Posterior cingulate gyrus (tissue), 11 donors: ENCODE measurements around the gene MSH6.

ENCODE experiments used
- DNase-seq, 10 donors: peaks; one replicate each; pipeline versions ENCODE4 v3.0.0 to v3.0.0-alpha.2; 2020 to 2021; ENCODE audit warnings: mixed read lengths in 3 of 10
- intact Hi-C: fragments of 100-400 bp; cut with DNase I; formaldehyde crosslinking; loops from one replicate; pipeline ENCODE4 v1.15.1; 2023

Gene MSH6, protein sequence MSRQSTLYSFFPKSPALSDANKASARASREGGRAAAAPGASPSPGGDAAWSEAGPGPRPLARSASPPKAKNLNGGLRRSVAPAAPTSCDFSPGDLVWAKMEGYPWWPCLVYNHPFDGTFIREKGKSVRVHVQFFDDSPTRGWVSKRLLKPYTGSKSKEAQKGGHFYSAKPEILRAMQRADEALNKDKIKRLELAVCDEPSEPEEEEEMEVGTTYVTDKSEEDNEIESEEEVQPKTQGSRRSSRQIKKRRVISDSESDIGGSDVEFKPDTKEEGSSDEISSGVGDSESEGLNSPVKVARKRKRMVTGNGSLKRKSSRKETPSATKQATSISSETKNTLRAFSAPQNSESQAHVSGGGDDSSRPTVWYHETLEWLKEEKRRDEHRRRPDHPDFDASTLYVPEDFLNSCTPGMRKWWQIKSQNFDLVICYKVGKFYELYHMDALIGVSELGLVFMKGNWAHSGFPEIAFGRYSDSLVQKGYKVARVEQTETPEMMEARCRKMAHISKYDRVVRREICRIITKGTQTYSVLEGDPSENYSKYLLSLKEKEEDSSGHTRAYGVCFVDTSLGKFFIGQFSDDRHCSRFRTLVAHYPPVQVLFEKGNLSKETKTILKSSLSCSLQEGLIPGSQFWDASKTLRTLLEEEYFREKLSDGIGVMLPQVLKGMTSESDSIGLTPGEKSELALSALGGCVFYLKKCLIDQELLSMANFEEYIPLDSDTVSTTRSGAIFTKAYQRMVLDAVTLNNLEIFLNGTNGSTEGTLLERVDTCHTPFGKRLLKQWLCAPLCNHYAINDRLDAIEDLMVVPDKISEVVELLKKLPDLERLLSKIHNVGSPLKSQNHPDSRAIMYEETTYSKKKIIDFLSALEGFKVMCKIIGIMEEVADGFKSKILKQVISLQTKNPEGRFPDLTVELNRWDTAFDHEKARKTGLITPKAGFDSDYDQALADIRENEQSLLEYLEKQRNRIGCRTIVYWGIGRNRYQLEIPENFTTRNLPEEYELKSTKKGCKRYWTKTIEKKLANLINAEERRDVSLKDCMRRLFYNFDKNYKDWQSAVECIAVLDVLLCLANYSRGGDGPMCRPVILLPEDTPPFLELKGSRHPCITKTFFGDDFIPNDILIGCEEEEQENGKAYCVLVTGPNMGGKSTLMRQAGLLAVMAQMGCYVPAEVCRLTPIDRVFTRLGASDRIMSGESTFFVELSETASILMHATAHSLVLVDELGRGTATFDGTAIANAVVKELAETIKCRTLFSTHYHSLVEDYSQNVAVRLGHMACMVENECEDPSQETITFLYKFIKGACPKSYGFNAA (N-terminal part only)

DNA sequence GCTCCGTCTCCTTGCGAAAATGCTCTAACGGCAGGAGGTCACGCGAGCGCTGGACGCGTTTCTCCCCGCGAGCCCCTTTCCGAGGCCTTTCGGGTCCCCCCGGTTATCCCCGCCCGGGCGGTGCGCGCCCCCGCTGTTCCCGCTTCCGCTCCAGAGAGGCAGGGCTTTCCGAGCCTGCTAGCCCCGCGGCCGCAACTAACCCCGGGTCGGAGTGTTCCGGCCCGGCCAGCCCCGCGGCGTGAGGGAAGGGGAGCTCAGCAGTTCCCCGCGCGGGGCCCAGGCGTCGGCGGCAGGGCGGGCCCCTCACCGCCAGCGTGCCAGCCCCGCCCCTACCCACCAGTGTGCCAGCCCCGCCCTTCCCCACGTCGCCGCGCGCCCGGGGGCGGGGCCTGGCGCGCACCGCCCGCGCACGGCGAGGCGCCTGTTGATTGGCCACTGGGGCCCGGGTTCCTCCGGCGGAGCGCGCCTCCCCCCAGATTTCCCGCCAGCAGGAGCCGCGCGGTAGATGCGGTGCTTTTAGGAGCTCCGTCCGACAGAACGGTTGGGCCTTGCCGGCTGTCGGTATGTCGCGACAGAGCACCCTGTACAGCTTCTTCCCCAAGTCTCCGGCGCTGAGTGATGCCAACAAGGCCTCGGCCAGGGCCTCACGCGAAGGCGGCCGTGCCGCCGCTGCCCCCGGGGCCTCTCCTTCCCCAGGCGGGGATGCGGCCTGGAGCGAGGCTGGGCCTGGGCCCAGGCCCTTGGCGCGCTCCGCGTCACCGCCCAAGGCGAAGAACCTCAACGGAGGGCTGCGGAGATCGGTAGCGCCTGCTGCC is at the start of gene MSH6:
Gene MSH6 (plus strand): TSS at position 475 of the 815 bp plus-strand sequence. CDS start 89 bp downstream, at position 564.
- DNase-seq: peak; percentile 81 to 99 (median 90)
- intact Hi-C loops: loop anchor here (1.0 to 10.0 kb wide), 3 partner anchors 123 to 632 kb away; partner anchors contain the start of gene FBXO11

DNA sequence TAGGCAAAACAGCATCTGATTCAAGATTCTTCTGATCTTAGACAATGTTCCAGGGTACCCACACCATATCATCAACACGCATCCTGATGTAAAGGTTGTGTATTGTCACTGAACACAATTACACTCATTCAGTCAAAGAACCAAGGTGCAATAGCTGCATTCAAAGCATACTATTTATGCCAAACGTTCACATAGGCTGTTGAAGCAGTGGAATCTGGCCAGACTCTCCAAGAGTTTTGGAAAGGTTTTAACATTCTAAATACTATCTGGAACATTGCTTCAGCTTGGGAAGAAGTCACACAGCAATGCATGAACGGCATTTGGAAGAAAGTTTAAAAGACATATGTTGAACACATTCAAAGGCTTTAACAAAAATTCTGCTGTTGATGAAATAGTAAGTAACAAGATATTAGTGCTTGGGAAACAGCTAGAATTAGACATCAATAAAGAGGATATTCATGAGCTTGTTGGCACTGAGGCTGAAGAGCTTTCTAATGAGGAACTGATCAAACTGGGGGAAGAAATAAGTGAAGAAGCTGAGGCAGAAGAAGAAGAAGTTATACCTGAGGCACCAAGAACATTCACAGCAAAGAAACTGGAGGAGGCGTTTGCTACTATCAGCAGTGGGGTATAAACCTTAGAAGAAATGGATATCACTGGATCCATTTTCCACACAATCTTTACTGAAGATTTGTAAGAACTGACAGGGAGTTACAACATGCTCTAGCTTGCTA is 47.6 kb upstream of the MSH6 start:
- DNase-seq: no peak

DNA sequence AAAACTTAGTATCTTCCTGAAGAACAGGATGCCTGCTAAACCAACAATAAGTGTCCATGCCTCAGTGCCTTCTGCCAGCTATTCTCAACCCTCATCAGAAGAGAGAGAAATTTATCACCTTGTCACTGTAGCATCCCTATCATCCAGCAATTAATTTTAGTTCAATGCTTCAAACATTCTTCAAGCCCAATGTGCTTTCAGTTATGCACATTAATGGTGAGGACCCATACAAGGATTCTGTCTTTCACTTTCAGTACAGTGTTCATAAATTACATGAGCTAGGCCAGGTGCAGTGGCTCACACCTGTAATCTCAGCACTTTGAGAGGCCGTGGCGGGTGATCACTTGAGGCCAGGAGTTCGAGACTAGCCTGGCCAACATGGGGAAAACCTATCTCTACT is 47.0 kb upstream of the MSH6 start:
- no peak for DNase-seq

More for the DNA sequence above, 47.6 kb upstream of the MSH6 start:
- intact Hi-C loops: no loop called here

DNA sequence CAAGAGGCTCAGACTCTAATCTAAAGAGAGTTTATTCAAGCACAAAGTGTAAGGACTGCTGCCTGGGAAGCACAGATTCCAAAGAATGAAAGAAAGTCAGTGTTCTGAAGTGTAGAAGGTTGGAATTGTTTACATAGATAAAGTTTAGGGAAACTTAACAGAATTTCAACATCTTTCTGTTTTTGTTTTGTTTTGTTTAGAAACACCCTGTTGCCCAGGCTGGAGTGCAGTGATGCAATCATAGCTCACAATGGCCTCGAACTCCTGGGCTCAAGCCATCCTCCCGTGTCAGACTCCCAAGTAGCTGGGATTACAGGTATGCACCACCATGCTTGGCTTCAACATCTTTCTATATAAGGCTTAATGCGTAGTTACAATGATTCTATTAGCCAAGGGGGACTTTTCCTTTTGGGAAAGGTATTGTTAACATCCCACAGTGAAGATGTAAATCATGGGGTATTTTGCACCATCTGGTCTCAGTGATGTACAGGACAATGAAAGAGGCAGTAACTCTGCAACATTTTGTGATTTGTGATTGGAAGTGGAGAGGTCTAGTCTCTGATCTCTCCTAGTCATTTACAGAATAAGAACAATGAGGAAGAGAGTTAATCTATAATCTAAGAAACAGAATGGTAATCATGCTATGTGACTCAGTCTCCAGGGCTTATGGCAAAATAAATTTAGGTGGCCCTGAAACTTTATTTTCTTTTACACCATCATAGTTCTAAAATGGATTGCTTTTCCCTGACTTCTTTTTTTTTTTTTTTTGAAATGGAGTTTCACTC is 45.6 kb upstream of the MSH6 start:
- intact Hi-C loops: no loop called here
- DNase-seq: no peak

More for the DNA sequence above, 47.0 kb upstream of the MSH6 start:
- intact Hi-C loops: no loop called here

DNA sequence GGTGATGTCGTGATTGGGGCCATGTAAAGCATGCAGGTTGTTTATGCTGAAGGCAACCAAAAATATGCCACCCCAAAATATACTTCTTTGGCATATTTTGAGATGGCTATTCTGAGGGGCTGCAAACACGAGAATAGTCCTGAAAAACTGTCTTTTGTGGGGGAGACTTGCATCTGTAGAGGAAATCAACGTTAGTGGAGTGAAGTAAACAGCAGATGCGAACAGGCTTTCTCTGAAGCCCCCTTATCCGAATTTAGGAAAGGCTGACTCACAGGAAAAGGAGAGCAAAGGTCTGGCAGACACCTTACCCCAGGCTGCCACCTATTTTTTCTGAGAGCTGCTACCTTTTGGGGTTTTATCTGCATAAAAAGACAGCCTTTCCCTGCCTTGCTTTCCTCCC is 44.6 kb upstream of the MSH6 start:
- intact Hi-C loops: no loop called here

DNA sequence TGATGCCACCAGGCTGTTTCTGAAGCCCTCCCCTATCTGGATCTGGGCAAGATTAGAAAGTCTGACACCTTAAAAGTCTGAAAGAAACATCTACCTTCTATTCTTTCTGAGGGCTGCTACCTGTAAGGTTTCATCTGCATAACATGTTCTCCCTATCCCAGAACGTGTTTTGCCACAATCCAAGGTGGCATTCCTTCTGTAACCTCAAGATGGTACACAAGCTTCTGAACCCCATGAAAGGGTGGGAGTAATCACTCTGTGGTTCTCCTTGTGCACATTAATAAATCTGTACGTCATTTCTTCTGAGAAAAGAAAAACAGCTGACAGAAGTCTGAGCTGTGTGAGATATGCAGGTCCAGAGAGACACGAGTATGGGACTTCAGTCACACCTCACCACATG is 41.8 kb upstream of the MSH6 start:
- no peak for DNase-seq
- intact Hi-C loops: no loop called here

More for the DNA sequence above, 44.6 kb upstream of the MSH6 start:
- DNase-seq: no peak

DNA sequence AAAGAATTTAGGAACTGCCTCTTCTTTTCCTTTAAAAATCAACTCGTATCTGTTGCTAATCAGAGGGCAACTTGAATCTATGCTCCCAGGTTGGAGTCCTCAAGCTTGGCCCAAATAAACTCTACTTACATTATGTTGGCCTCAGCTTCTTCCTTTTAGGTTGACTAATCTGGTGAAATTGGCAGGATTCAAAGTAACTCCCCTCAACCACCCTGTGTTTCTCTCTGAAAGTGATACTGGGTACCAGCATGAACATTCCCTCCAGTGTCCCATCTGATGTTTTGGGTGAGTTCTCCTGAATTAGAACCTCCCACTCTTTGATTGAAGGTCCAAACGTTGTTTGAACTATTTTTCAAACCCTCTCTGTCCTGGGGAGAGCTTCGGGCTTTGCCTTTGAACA is 41.3 kb upstream of the MSH6 start:
- no peak for DNase-seq
- intact Hi-C loops: no loop called here

DNA sequence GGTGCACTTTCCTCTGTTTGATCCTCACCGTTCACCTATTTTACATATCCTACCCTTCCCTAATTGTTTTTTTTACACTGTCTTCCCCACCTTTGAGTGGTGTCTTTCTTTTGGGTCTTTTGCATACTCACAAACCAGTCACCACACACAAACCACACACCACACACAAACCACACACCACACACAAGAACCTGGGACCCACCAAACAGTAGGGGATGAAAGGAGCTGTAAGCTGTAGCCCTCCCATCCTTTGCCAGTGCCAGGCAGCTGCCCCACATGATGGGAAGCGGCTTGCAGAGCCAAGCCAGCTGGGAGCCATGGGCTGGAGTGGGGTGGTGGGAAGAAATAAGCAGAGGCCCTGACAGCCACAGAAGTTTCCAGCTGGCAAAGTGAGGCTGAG is 38.9 kb upstream of the MSH6 start:
- intact Hi-C loops: no loop called here
- no peak for DNase-seq

DNA sequence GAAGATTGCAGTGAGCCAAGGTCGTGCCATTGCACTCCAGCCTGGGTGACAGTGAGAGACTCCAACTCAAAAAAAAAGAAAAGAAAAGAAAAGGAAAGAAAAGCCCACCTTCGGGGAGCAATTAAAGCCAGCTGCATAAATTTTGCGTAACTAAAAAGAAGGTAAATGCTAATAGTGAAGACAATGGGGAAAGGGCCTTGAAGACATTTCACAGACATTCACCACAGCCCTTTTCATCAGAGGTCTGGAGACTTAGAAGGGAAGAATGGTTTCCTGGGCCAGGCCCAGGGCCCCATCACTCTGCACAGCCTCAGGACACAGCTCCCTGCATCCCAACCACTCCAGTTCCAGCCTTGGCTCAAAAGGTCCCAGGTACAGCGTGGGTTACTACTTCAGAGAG is 35.1 kb upstream of the MSH6 start:
- DNase-seq: no peak
- intact Hi-C loops: no loop called here

DNA sequence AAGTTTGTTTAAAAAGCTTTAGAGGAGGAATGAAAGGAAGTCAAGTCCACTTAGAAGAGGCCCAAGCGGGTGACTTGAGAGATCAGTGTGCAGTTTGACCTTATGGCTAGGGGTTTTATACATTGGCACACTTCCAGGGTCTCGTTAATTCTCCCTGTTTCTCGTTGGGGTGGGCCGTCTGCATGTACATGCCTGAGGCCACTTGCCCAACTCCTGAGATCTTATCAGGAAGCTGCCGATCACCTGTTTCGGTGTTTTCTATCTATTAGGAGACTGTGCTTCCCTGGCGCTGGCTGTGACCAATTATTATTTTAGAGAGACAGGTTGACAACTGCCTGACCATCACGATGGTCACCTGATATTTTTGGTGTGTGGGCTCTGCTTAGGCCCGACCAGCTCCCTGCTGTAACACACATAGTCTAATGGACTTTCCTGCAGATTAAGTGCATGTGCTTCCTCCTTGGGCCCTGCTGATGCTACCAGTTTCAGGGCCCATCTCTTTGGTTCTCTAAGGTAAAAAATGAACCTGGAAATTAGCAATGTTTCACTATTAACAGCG is 31.0 kb upstream of the MSH6 start:
- intact Hi-C loops: no loop called here
- DNase-seq: peak in 2 of 10 donors; percentile 17 to 62

DNA sequence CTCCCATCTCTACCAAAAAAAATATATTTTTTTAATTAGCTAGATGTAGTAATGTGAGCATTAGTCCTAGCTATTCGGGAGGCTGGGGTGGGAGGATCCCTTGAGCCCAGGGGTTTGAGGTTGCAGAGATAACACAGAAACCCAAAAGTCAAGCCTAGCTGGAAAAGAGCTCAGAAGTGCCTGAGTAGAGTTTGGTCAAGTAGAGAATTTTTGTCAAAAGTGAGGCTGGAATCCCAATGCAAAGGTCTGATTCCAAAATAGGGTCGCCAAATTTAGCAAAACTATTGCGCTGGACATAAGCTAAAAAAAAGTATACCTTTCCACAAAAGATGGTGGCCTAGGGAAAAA is 15.5 kb upstream of the MSH6 start:
- intact Hi-C loops: loop anchor here (5.0 kb wide), 1 partner anchor 245 kb away; no protein-coding TSS in a partner anchor
- DNase-seq: no peak

DNA sequence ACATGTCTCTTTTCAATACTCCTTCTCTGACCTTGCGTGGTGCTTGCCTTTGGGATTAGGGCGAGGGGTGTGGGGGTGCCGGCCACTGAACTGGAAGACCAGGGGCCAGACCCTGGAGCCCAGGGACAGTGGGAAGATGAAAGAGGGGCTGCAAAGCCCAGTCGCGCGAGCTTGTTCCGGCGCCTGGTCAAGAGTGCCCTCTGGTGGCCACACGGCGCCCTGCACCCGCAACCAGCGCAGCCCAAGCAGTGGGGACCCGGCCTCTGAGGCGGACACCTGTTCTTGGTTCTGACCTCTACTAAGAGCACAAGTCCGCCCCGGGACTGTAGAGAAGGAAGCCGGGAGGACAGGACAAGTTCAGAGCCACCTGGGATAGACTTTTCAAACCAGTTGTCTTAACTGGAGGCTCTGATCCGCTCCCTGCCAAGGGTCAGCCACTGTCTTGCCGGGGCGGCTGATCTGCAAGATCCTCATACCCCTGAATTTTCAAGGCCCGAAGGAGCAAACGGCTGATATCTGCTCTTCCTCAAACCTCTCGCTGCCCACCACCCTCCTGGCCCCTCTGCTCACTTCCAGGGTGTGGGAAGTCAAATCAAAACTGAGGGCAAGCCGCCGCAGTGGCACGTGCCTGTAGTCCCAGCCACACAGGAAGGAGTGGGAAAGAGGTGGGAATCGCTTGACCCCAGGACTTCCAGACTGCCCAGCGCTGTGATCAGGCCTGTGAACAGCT is 14.9 kb upstream of the MSH6 start:
- intact Hi-C loops: loop anchor here (1.0 to 5.0 kb wide), 2 partner anchors 246 to 331 kb away; no protein-coding TSS in a partner anchor
- DNase-seq: peak; percentile 53 to 96 (median 80)

DNA sequence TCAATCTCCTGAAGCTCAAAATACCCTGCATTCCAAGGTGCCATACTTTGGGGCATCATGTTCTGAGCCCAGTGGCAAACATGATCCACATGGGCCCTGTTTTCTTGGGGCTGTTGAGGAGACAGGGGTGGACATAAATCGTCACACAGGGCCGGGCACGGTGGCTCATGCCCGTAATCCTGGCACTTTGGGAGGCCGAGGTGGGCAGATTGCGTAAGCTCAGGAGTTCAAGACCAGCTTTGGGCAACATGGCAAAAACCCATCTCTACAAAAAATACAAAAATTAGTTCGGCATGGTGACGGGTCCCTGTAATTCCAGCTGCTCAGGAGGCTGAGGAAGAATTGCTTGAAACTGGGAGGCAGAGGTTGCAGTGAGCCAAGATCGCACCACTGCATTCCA is 13.6 kb upstream of the MSH6 start:
- intact Hi-C loops: loop anchor here (5.0 kb wide), 1 partner anchor 247 kb away; no protein-coding TSS in a partner anchor
- no peak for DNase-seq

DNA sequence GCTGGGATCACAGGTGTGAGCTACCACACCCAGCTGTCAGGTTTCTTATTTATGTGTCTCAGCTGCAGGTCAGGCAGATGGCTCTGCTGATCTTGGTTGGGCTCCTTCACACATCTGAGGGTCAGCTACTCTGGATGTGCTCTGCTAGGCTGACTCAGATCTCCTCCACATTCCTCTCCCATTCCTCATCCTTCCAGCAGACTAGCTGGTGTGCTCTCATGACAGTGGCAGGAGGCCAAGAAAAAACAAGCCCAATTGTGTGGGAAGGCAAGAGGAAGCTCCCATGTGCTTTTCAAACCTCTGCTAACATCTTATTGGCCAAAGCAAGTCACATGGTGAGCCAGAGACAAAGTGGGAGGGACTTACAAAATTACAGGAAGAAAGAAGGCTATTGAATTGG is 11.7 kb upstream of the MSH6 start:
- intact Hi-C loops: no loop called here
- DNase-seq: peak in 7 of 10 donors; percentile 19 to 90 (median 53)

DNA sequence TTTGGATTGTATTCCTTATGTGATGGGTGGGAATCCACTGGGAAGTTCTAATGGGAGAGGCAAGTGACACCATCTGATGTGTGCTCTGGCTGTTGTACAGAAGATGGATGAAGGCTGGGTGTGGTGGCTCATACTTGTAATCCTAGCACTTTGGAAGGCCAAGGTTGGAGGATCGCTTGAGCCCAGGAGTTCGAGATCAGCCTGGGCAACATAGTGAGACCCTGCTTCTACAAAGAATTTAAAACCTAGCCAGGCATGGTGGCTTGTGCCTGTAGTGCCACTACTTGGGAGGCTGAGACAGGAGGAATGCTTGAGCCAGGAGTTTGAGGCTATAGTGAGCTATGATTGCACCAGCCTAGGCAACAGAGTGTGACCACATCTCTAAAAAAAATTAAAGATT is 10.6 kb upstream of the MSH6 start:
- DNase-seq: no peak
- intact Hi-C loops: no loop called here

DNA sequence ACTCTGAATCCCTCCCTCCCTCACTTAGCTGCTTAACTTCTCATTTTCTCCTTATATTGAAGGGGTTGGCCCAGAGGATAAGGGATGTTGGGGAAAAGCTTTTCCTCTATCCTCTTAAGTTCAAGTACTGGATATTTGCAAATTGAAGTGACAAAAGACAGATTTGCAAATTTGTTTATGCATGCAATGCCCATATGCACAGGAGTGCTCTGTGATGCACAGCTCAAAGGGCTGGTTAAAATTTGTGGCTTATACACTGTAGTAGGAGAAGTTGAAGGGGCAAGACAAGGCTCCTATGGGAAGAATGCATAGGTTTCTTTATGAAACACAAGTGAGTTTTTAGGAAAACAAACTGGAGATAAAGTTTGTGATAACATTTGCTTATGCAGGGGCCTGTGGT is 8.4 kb upstream of the MSH6 start:
- DNase-seq: no peak
- intact Hi-C loops: no loop called here

DNA sequence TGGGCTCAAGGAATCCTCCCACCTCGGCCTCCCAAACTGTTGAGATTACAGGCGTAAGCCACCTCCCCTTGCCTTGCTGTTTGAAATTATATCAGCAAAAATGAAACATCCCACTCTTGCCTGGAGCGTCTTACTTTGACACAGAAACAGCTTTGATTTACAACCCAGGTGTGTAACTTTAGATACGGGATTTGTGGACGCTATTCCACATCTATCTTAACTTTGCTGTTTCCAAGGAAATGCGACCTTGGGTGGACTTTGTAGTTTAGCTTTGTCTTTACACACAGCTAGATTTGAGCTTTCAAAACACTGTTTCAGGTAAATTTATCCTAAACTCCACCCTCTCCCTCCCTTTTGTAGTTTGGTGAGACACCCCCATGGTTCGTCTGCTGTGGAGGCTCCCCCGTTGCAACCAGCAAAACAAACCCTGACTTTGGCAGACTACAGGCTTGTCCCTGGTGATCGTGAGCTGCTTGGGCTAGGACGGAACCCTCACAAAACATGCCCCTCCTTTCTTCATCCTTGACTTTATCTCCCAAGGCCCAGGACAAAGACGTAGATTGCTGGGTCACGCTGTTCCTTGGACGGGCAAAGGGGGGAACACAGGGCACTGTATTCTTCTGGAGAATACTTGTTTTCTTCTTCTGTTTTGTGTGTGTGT is 5.5 kb upstream of the MSH6 start:
- DNase-seq: no peak
- intact Hi-C loops: no loop called here
